ENCODE measurements around the gene CFAP251.
"Not testable (repeated sequence)": the region's sequence is repeated elsewhere in the genome, so short reads cannot be mapped to it uniquely, and the experiment has no call there.

Gene CFAP251

GRCh38 chr12:121888478-121889273, 29.7 kb upstream of the CFAP251 start, which contains the start of gene PSMD9:
Gene PSMD9 (plus strand): TSS chr12:121888790. CDS start chr12:121888857, 67 bp downstream.
- H3K36me3 ChIP-seq (ENCODE audit: insufficient read depth, low read length) = peaks cover 8% of the 10 kb centered on the region
- peak within 1 kb of the TSS; percentile 77 for H3K27ac ChIP-seq (ENCODE audit: low read depth, low read length)
- H3K9me3 ChIP-seq (ENCODE audit: low read length) = no peaks in the 10 kb centered on the region
- H3K27me3 ChIP-seq (ENCODE audit: control insufficient read depth in 1 of 2, insufficient read depth in 2 of 2, low read length in 2 of 2) = no peaks in the 10 kb centered on the region
- H3K4me1 ChIP-seq (ENCODE audit: insufficient read depth, low read length) = peaks cover 24% of the 10 kb centered on the region
- H3K9ac ChIP-seq (ENCODE audit: low read length) = peak within 1 kb of the TSS; percentile 47
- peak within 1 kb of the TSS; percentile 72 to 75 for H3K4me3 ChIP-seq (ENCODE audit: low read depth in 1 of 2, low read length in 2 of 2)

- Histone ChIP-seq H3K9ac (ENCODE audit: low read length) (peak overlapping the region; percentile 47), H3K9me3 (ENCODE audit: low read length) (no peaks in the 10 kb centered on the region), H3K36me3 (ENCODE audit: insufficient read depth, low read length) (peaks cover 10% of the 10 kb centered on the region), H3K27ac (ENCODE audit: low read depth, low read length) (peak overlapping the region; percentile 77), H3K4me3 (ENCODE audit: low read depth in 1 of 2, low read length in 2 of 2) (peak overlapping the region; percentile 72 to 75), H3K4me1 (ENCODE audit: insufficient read depth, low read length) (peaks cover 24% of the 10 kb centered on the region), H3K27me3 (ENCODE audit: control insufficient read depth in 1 of 2, insufficient read depth in 2 of 2, low read length in 2 of 2) (no peaks in the 10 kb centered on the region)
Observed at GRCh38 chr12:121889274-121889624, 29.1 kb upstream of the CFAP251 start.

- H3K9me3 ChIP-seq (ENCODE audit: low read length); H3K27ac ChIP-seq (ENCODE audit: low read depth, low read length); H3K27me3 ChIP-seq (ENCODE audit: control insufficient read depth in 1 of 2, insufficient read depth in 2 of 2, low read length in 2 of 2): not testable (repeated sequence)
- peak overlapping the region; percentile 47 for H3K9ac ChIP-seq (ENCODE audit: low read length)
- peaks cover 24% of the 10 kb centered on the region for H3K4me1 ChIP-seq (ENCODE audit: insufficient read depth, low read length)
- H3K36me3 ChIP-seq (ENCODE audit: insufficient read depth, low read length) = peaks cover 14% of the 10 kb centered on the region
- H3K4me3 ChIP-seq (ENCODE audit: low read depth in 1 of 2, low read length in 2 of 2) = peak overlapping the region; percentile 72 to 75
Observed at GRCh38 chr12:121889661-121890060, 28.7 kb upstream of the CFAP251 start.

GRCh38 chr12:121892673-121893561, 25.5 kb upstream of the CFAP251 start:
- Histone ChIP-seq H3K9me3 (ENCODE audit: low read length) (no peaks in the 10 kb centered on the region), H3K27ac (ENCODE audit: low read depth, low read length) (no peak overlapping the region), H3K4me1 (ENCODE audit: insufficient read depth, low read length) (peaks cover 21% of the 10 kb centered on the region), H3K9ac (ENCODE audit: low read length) (no peak overlapping the region), H3K4me3 (ENCODE audit: low read depth in 1 of 2, low read length in 2 of 2) (no peak overlapping the region), H3K36me3 (ENCODE audit: insufficient read depth, low read length) (peaks cover 28% of the 10 kb centered on the region), H3K27me3 (ENCODE audit: control insufficient read depth in 1 of 2, insufficient read depth in 2 of 2, low read length in 2 of 2) (no peaks in the 10 kb centered on the region)

GRCh38 chr12:121893961-121894460, 24.4 kb upstream of the CFAP251 start:
- H3K36me3 ChIP-seq (ENCODE audit: insufficient read depth, low read length) = peaks cover 35% of the 10 kb centered on the region
- H3K27ac ChIP-seq (ENCODE audit: low read depth, low read length) = no peak overlapping the region
- no peak overlapping the region for H3K9ac ChIP-seq (ENCODE audit: low read length)

GRCh38 chr12:121894633-121895032, 23.8 kb upstream of the CFAP251 start:
- Histone ChIP-seq H3K36me3 (ENCODE audit: insufficient read depth, low read length) (peaks cover 41% of the 10 kb centered on the region), H3K4me1 (ENCODE audit: insufficient read depth, low read length) (peaks cover 13% of the 10 kb centered on the region), H3K9me3 (ENCODE audit: low read length) (no peaks in the 10 kb centered on the region), H3K27me3 (ENCODE audit: control insufficient read depth in 1 of 2, insufficient read depth in 2 of 2, low read length in 2 of 2) (no peaks in the 10 kb centered on the region), H3K4me3 (ENCODE audit: low read depth in 1 of 2, low read length in 2 of 2) (no peak overlapping the region), H3K9ac (ENCODE audit: low read length) (no peak overlapping the region), H3K27ac (ENCODE audit: low read depth, low read length) (no peak overlapping the region)

More at GRCh38 chr12:121893961-121894460, 24.4 kb upstream of the CFAP251 start:
- Histone ChIP-seq H3K4me3 (ENCODE audit: low read depth in 1 of 2, low read length in 2 of 2) (no peak overlapping the region), H3K27me3 (ENCODE audit: control insufficient read depth in 1 of 2, insufficient read depth in 2 of 2, low read length in 2 of 2) (no peaks in the 10 kb centered on the region), H3K9me3 (ENCODE audit: low read length) (no peaks in the 10 kb centered on the region), H3K4me1 (ENCODE audit: insufficient read depth, low read length) (peaks cover 17% of the 10 kb centered on the region)

- no peaks in the 10 kb centered on the region for H3K9me3 ChIP-seq (ENCODE audit: low read length)
- H3K27ac ChIP-seq (ENCODE audit: low read depth, low read length) = no peak overlapping the region
- peaks cover 71% of the 10 kb centered on the region for H3K36me3 ChIP-seq (ENCODE audit: insufficient read depth, low read length)
- H3K27me3 ChIP-seq (ENCODE audit: control insufficient read depth in 1 of 2, insufficient read depth in 2 of 2, low read length in 2 of 2) = no peaks in the 10 kb centered on the region
- no peak overlapping the region for H3K9ac ChIP-seq (ENCODE audit: low read length)
- H3K4me3 ChIP-seq (ENCODE audit: low read depth in 1 of 2, low read length in 2 of 2) = no peak overlapping the region
- H3K4me1 ChIP-seq (ENCODE audit: insufficient read depth, low read length) = peaks cover 2% of the 10 kb centered on the region
Observed at GRCh38 chr12:121898287-121898686, 20.1 kb upstream of the CFAP251 start.

GRCh38 chr12:121899590-121899989, 18.8 kb upstream of the CFAP251 start:
- Histone ChIP-seq H3K4me3 (ENCODE audit: low read depth in 1 of 2, low read length in 2 of 2) (no peak overlapping the region), H3K9me3 (ENCODE audit: low read length) (no peaks in the 10 kb centered on the region), H3K9ac (ENCODE audit: low read length) (no peak overlapping the region), H3K27ac (ENCODE audit: low read depth, low read length) (no peak overlapping the region), H3K27me3 (ENCODE audit: control insufficient read depth in 1 of 2, insufficient read depth in 2 of 2, low read length in 2 of 2) (no peaks in the 10 kb centered on the region), H3K36me3 (ENCODE audit: insufficient read depth, low read length) (peaks cover 69% of the 10 kb centered on the region), H3K4me1 (ENCODE audit: insufficient read depth, low read length) (no peaks in the 10 kb centered on the region)

GRCh38 chr12:121903202-121903601, 15.2 kb upstream of the CFAP251 start:
- H3K9me3 ChIP-seq (ENCODE audit: low read length) = no peaks in the 10 kb centered on the region
- H3K36me3 ChIP-seq (ENCODE audit: insufficient read depth, low read length) = peaks cover 65% of the 10 kb centered on the region

GRCh38 chr12:121905746-121906145, 12.6 kb upstream of the CFAP251 start:
- Histone ChIP-seq H3K36me3 (ENCODE audit: insufficient read depth, low read length) (peaks cover 57% of the 10 kb centered on the region), H3K4me3 (ENCODE audit: low read depth in 1 of 2, low read length in 2 of 2) (no peak overlapping the region), H3K27ac (ENCODE audit: low read depth, low read length) (no peak overlapping the region), H3K9me3 (ENCODE audit: low read length) (no peaks in the 10 kb centered on the region), H3K9ac (ENCODE audit: low read length) (no peak overlapping the region), H3K27me3 (ENCODE audit: control insufficient read depth in 1 of 2, insufficient read depth in 2 of 2, low read length in 2 of 2) (no peaks in the 10 kb centered on the region), H3K4me1 (ENCODE audit: insufficient read depth, low read length) (no peaks in the 10 kb centered on the region)

More at GRCh38 chr12:121903202-121903601, 15.2 kb upstream of the CFAP251 start:
- Histone ChIP-seq H3K9ac (ENCODE audit: low read length) (no peak overlapping the region), H3K4me1 (ENCODE audit: insufficient read depth, low read length) (no peaks in the 10 kb centered on the region), H3K27me3 (ENCODE audit: control insufficient read depth in 1 of 2, insufficient read depth in 2 of 2, low read length in 2 of 2) (no peaks in the 10 kb centered on the region), H3K4me3 (ENCODE audit: low read depth in 1 of 2, low read length in 2 of 2) (no peak overlapping the region), H3K27ac (ENCODE audit: low read depth, low read length) (no peak overlapping the region)

- H3K4me3 ChIP-seq (ENCODE audit: low read depth in 1 of 2, low read length in 2 of 2) = no peak overlapping the region
- H3K27me3 ChIP-seq (ENCODE audit: control insufficient read depth in 1 of 2, insufficient read depth in 2 of 2, low read length in 2 of 2) = no peaks in the 10 kb centered on the region
- no peaks in the 10 kb centered on the region for H3K9me3 ChIP-seq (ENCODE audit: low read length)
- no peaks in the 10 kb centered on the region for H3K4me1 ChIP-seq (ENCODE audit: insufficient read depth, low read length)
- H3K36me3 ChIP-seq (ENCODE audit: insufficient read depth, low read length) = peaks cover 30% of the 10 kb centered on the region
- no peak overlapping the region for H3K9ac ChIP-seq (ENCODE audit: low read length)
- H3K27ac ChIP-seq (ENCODE audit: low read depth, low read length) = no peak overlapping the region
Observed at GRCh38 chr12:121908702-121909101, 9.7 kb upstream of the CFAP251 start.

Data from muscle layer of colon (tissue), 2 donors.